ENCODE data around the gene FBLN2.
A peak's percentile ranks its signal among the peaks of the same experiment; 100 is the strongest.

The FBLN2 gene

GRCh38 chr3:13627681-13628080 is 78.8 kb downstream of the FBLN2 start:
- DNase-seq: no peak

- DNase-seq: no peak
Observed at GRCh38 chr3:13628432-13628831, 79.5 kb downstream of the FBLN2 start.

DNA sequence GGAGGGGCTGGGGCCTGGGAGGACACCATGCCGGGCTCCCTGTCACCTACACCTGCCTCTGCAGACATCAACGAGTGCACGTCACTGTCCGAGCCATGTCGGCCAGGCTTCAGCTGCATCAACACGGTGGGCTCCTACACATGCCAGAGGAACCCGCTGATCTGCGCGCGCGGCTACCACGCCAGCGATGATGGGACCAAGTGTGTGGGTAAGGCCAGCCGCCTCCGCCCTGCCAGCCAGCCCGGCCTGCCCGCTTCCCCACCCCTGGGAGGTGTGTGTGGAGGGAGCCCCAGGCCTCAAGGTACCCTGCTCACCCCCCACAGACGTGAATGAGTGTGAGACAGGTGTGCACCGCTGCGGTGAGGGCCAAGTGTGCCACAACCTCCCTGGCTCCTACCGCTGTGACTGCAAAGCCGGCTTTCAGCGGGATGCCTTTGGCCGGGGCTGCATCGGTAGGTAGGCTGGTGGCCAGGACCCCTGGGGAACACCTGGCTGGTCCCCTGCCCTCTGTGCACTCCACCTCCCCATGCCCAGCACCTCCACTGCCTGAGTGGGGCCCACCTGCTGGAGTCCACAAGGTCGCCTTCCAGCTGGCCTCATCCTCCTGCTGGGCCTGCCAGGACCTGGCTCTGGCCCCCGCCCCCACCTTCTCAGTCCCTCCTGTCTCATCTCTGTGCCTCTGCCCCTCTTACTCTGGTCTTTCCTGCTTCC is 80.1 kb downstream of the FBLN2 start:
- no peak for DNase-seq

DNA sequence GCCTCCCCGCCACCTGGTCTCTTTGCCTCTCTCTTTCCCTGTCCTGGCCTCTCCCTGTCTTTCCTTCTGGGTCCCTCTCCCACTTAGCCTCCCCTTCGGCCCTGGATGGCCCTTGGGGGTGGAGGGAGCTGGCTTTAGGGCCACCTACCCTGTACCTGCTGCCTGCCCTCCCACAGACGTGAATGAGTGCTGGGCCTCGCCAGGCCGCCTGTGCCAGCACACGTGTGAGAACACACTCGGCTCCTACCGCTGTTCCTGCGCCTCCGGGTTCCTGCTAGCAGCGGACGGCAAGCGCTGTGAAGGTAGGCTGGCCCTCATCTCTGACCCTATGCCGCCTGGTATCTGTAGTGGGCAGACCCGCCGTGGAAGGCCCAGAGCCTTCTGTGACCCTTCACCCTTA is 80.7 kb downstream of the FBLN2 start:
- DNase-seq: no peak

DNA sequence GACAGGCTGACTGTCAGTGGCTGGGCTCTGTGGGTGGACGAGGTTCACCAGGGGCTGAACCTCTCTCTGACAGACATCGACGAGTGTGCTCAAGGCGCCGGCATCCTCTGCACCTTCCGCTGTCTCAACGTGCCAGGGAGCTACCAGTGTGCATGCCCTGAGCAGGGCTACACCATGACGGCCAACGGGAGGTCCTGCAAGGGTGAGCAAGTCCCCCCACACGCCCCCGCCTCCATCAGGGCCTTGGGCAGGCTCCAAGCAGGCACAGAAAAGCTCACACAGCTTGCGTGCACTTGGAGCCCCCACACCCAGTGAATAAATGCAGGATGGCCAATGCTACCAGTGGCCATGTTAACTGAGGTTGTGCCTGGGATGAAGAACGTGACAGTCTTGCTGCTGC is 82.3 kb downstream of the FBLN2 start:
- DNase-seq: no peak

- no peak for DNase-seq
Observed at GRCh38 chr3:13633176-13633575, 84.3 kb downstream of the FBLN2 start.

- DNase-seq: no peak
Observed at GRCh38 chr3:13634151-13634550, 85.2 kb downstream of the FBLN2 start.

DNA sequence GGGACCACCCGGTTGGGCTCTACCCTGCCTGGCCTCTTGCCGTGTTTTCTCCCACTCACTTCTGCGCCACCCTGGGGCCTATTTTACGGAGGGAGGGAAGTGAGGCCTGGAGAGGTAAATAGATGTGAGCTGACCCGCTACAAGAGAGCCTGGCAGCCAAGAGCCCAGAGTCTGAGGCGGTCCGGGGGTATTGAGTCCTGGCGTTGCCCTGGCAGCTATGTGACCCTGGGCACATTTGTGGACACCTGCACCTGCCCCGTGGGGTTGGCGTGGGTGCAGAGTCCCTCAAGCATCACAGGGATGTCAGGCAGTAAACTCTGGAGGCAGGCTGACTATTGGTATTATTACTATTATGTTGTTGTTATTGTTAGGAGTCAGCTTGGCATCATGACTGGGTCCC is 85.7 kb downstream of the FBLN2 start:
- DNase-seq: no peak

DNA sequence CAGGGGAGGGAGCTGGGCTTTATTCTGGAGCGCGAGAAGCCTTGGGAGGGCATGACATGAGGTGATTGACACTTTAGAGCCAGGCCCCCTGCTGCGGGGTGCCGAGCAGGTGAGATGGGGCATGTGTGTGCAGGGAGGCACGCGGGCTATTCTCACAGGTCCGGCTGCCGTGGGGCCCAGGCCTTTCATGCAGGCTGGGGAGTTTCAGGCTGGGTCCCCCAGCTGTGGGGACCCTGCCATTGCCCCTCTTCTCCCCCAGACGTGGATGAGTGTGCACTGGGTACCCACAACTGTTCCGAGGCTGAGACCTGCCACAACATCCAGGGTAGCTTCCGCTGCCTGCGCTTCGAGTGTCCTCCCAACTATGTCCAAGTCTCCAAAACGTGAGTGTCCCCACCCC is 87.3 kb downstream of the FBLN2 start:
- no peak for DNase-seq

DNA sequence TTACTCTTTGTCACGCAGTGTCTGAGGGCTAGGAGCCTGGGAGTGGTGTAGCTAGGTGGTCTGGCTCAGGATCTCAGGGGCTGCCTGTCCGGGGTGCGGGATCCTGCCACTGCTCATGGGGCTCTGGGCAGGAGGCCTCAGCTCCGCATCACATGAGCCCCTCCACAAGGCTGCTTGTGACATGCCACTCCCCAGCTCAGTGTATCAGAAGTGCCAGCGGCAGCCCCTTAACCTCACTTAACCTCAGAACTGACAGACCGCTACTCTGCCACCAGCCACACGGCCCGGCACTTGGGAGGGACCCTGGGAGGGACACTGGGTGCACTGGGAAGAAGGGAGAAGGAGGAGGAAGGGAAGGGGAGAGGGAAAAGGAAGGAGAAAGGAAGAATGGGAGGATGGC is 87.9 kb downstream of the FBLN2 start:
- DNase-seq: no peak

DNA sequence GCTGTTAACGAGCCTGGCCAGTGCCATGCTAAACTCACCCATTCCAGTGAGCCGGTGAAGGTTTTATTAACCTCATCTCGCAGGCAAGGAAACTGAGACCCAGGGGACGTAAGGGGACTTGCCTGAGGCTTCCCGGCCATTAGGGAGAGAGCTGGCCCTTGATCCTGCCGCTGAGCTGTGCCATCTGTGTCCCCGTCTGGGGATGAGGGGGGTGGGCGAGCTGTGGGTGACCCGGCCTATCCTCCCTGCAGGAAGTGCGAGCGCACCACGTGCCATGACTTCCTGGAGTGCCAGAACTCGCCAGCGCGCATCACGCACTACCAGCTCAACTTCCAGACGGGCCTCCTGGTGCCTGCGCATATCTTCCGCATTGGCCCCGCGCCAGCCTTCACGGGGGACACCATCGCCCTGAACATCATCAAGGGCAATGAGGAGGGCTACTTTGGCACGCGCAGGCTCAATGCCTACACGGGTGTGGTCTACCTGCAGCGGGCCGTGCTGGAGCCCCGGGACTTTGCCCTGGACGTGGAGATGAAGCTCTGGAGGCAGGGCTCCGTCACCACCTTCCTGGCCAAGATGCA is 88.5 kb downstream of the FBLN2 start:
- DNase-seq: no peak

DNA sequence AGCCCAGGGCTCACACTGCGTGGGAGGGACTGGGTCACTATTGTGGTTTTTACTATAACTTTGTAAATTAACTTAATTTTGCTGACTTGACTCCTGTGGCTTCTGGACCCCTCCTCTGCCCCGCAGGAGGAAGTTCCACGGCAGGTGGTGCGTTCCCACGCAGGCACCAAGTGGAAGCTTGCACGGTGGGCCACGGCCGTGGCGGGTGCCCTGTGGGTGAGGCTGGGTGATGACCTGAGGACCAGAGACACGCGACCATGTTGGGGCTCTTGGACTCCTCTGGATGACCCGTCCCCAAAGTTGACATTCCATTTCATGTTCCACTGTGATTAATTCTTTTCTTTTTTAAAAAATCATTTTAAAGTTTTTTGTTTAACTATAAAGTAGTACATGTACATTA is 89.0 kb downstream of the FBLN2 start:
- no peak for DNase-seq

DNA sequence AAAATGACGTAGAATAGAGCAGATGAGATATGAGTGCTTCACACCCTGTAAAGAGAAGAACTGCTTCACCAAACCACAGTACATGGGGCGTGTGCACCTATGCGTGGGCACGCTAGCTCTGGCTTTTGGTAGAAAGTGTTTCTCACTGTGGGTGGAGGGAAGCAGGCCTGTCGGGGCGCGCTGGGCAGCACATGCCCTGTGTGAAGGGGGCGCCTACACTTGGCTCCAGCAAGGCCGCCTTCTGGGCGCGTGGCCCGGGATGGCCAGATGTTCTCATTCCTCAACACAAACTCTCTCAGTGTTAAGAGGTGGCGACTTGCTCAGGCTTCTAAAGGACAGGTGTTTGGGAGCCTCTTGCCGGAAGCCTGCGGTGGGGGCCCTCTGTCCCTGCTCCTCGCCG is 90.0 kb downstream of the FBLN2 start:
- no peak for DNase-seq

GRCh38 chr3:13642597-13642996 is 93.7 kb downstream of the FBLN2 start:
- no peak for DNase-seq

DNA sequence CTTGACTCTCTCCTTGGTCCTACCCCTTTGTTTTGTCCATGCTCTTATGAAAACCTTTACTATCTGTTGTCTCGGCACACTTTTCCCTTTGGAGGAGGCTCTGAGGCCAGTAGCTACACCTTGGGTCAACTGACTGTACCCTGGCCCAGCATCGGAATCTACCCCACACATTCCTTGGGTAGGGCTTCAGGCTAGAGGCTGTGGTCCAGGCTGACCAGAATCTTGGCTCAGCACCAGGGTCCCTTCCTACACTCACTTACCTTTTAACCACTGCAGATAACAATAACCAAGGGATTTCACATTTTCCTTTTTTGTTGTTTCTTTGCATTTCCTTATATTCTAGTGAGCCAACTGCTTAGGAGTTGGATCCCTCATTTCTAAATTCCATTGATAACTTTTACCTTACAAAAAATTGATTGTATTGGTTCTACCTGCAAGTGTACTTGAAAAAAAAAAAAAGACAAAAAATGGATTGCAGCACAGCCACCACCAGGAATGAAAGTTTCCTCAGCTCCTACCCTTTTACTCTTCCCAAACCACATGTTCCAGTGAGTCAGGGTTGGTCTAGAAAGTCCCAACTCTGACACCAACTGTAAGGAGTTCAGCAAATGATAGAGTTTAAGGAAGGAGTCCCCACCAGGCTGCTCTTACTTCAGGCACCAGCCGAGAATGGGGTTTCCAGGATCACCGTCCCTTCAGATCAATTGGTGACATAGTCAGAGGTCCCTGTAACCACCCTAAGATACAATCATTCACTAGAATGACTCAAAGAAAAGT is 95.6 kb downstream of the FBLN2 start:
- no peak for DNase-seq

GRCh38 chr3:13645801-13646637 is 97.1 kb downstream of the FBLN2 start:
- DNase-seq: no peak

- DNase-seq: no peak
Observed at GRCh38 chr3:13647298-13648059, 98.6 kb downstream of the FBLN2 start.

DNA sequence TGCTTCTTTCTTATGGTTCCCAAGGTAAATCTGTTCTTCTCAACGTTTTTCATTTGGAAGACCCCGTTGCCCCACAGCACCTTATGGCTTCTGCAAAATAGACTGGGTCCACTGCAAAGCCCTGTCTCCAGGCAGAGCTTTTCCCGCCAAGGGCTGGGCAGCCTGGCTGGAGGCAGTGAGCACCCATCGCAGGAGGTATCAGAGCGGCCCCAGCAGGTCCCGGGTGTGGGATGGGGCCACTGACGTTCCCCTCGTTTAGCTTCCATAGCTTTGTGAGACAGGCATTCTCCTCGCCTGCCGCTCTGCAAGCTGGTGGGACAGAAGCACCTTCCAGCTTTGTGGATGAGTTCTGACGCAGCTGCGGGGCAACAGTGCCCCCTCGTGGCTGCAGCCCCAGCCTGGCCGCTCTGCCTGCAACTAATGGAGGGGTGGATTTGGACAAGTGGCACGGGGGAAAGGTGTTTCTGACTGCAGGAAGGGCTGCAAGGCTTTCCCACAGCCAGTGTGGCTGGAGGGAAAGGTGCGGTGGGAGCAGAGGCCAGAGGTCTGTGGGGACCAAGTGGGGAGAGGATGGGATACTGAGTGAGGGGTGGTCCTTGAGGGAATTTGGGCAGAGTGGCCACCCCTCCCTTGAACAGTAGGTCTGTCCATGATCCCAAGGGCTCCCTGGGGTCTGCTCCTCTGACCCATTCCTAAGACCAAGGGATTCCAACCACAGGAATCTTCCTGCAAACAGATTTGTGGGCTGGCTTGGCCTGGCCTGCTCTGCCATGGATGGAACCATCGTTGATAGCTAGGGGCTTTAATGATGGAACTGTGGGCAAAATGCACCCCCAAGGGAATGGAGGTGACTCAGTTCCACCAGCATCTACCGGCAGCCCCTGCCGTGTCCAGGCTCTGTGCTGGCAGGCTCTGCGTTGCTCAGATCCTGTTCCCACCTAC is 99.4 kb downstream of the FBLN2 start:
- peak; percentile 30 for DNase-seq

DNA sequence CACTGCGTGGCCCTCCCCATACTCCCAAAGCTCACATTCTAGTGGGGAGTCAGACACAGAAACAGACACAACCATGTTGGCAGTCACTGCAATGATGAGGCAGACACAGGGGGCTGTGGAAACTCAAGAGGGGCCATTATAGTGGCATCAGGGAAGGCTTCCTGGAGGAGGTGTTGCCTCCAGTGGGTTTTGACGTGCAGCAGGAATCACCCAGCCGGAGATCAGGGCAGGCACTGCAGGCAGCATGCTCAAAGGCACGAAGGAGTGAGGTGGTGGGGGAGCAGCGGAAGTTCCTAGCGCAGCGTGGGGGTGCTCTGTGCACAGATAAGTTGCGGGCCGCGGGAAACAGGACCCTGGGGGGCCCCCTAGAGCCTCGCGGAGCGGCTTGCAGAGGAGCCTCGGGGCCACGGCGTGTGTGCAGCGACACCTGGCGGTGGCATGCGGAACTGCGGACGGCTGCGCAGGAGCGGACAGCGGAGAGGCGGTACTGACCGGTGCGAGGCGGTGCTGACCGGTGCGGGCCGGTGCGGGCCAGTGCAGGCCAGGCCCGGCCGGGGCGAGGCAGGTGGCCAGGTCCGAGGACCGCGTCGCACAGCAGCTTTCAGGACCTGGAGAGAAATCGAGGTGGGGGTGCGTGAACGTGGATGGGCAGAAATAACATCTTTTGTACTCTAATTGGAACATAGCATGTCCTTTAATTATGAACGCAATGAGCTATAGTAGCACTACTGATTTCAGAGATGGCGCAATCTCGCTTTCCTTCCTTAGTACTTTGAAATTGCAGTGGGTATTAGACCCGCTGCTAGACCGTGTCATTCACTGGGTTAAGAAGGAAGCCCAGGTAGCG is 101.5 kb downstream of the FBLN2 start:
- DNase-seq: peak; percentile 26

- DNase-seq: no peak
Observed at GRCh38 chr3:13651057-13651400, 102.1 kb downstream of the FBLN2 start.
